Activated B cell treated with CpG ODN at 0.5 μM for 24 hours (primary cell): ENCODE results near the gene RTL5. TPM values are rescaled to one million over a fixed set of nuclear protein-coding genes. Genes with fewer than 3 reads are reported as not detected.

Source experiments
- ATAC-seq: fragments of 200-7000 bp; cut with Tn5 transposase; one replicate; pipeline ENCODE4 v1.10.0; 2021; ENCODE audit warnings: low read depth, mild to moderate bottlenecking, moderate library complexity
- CTCF ChIA-PET: fragments of 350-600 bp; sonication (Branson Sonifier 250); formaldehyde crosslinking; loops from one replicate; lab custom pipeline; 2021; ENCODE audit warnings: antibody characterized with exemption; lab: Charles Lee
- POLR2A ChIA-PET: fragments of 350-600 bp; sonication (Branson Sonifier 250); formaldehyde crosslinking; loops from one replicate; lab custom pipeline; 2021; ENCODE audit warnings: antibody characterized with exemption; lab: Charles Lee
- DNase-seq: peaks from one replicate; pipeline ENCODE4 v3.0.0; 2022
- H3K27ac Mint-ChIP-seq: one replicate; pipeline ENCODE4 v1.8.0; 2020; ENCODE audit warnings: mixed read lengths
- H3K27me3 Mint-ChIP-seq: one replicate; pipeline ENCODE4 v1.8.0; 2021; ENCODE audit warnings: mixed read lengths
- H3K36me3 Mint-ChIP-seq: one replicate; pipeline ENCODE4 v1.8.0; 2021; ENCODE audit warnings: low read depth, mixed read lengths
- H3K4me1 Mint-ChIP-seq: one replicate; pipeline ENCODE4 v1.8.0; 2021; ENCODE audit warnings: mixed read lengths
- H3K4me3 Mint-ChIP-seq: one replicate; pipeline ENCODE4 v1.8.0; 2020; ENCODE audit warnings: mild to moderate bottlenecking, mixed read lengths
- H3K9me3 Mint-ChIP-seq: one replicate; pipeline ENCODE4 v1.8.0; 2020; ENCODE audit warnings: mixed read lengths
- CTCF ChIP-seq: fragments of 200-600 bp; IDR thresholded peaks from one replicate; pipeline ENCODE4 v1.8.0; 2022; ENCODE audit warnings: antibody characterized with exemption, mild to moderate bottlenecking
- intact Hi-C: fragments of 100-400 bp; cut with micrococcal nuclease; formaldehyde crosslinking; loops from one replicate; pipeline ENCODE4 v1.15.1; 2024
- total RNA-seq: library from RNA; stranded (reverse); gene quantifications from 2 replicates; pipeline ENCODE4 v1.2.3, GENCODE V29; 2022

The RTL5 gene
- total RNA-seq, 1 donor from 2014 or later, result 2.9 TPM

GRCh38 chrX:72107841-72108595, 23.7 kb downstream of the RTL5 start:
- no peak for DNase-seq
- H3K27ac Mint-ChIP-seq, result no peak overlapping the region
- no peak for ATAC-seq
- H3K4me3 Mint-ChIP-seq, result no peak overlapping the region
- H3K9me3 Mint-ChIP-seq, result no peaks in the 10 kb centered on the region
- no peaks in the 10 kb centered on the region for H3K36me3 Mint-ChIP-seq
- H3K27me3 Mint-ChIP-seq, result peaks cover 3% of the 10 kb centered on the region
- ChIA-PET POLR2A (no interaction called here), CTCF (no interaction called here)
- H3K4me1 Mint-ChIP-seq, result peaks cover 19% of the 10 kb centered on the region
- no peak for TF ChIP-seq CTCF
- intact Hi-C loops, result no loop called here

GRCh38 chrX:72107320-72107719, 24.4 kb downstream of the RTL5 start:
- intact Hi-C loops, result no loop called here
- POLR2A ChIA-PET, result no interaction called here
- no peak overlapping the region for H3K4me3 Mint-ChIP-seq

GRCh38 chrX:72105436-72105835, 26.3 kb downstream of the RTL5 start:
- Mint-ChIP-seq H3K4me1 (peaks cover 38% of the 10 kb centered on the region), H3K27ac (no peak overlapping the region), H3K36me3 (no peaks in the 10 kb centered on the region), H3K9me3 (no peaks in the 10 kb centered on the region), H3K27me3 (peaks cover 3% of the 10 kb centered on the region), H3K4me3 (no peak overlapping the region)
- POLR2A ChIA-PET, result no interaction called here
- DNase-seq (no peak), ATAC-seq (no peak)
- CTCF ChIA-PET, result no interaction called here
- TF ChIP-seq CTCF, result no peak
- intact Hi-C loops, result no loop called here

More at GRCh38 chrX:72107320-72107719, 24.4 kb downstream of the RTL5 start:
- ATAC-seq (no peak), DNase-seq (no peak)
- peaks cover 20% of the 10 kb centered on the region for H3K4me1 Mint-ChIP-seq
- H3K36me3 Mint-ChIP-seq, result no peaks in the 10 kb centered on the region
- peaks cover 3% of the 10 kb centered on the region for H3K27me3 Mint-ChIP-seq
- TF ChIP-seq CTCF, result no peak
- H3K9me3 Mint-ChIP-seq, result no peaks in the 10 kb centered on the region
- CTCF ChIA-PET, result no interaction called here
- H3K27ac Mint-ChIP-seq, result peak overlapping the region; percentile 41

- DNase-seq, result no peak
- CTCF ChIA-PET, result no interaction called here
- ATAC-seq, result no peak
- POLR2A ChIA-PET, result no interaction called here
- H3K9me3 Mint-ChIP-seq, result no peaks in the 10 kb centered on the region
- TF ChIP-seq CTCF, result no peak
- H3K27me3 Mint-ChIP-seq, result peaks cover 2% of the 10 kb centered on the region
- no peaks in the 10 kb centered on the region for H3K36me3 Mint-ChIP-seq
- intact Hi-C loops, result no loop called here
- no peak overlapping the region for H3K27ac Mint-ChIP-seq
- peaks cover 47% of the 10 kb centered on the region for H3K4me1 Mint-ChIP-seq
- no peak overlapping the region for H3K4me3 Mint-ChIP-seq
These were observed 29.0 kb downstream of the RTL5 start for GRCh38 chrX:72102760-72103159.

GRCh38 chrX:72102126-72102525, 29.6 kb downstream of the RTL5 start:
- DNase-seq (no peak), ATAC-seq (no peak)
- peaks cover 53% of the 10 kb centered on the region for H3K4me1 Mint-ChIP-seq
- peaks cover 2% of the 10 kb centered on the region for H3K27me3 Mint-ChIP-seq
- no peaks in the 10 kb centered on the region for H3K9me3 Mint-ChIP-seq
- TF ChIP-seq CTCF, result no peak
- intact Hi-C loops, result no loop called here
- ChIA-PET POLR2A (no interaction called here), CTCF (no interaction called here)
- H3K36me3 Mint-ChIP-seq, result no peaks in the 10 kb centered on the region
- peak overlapping the region; percentile 18 for H3K27ac Mint-ChIP-seq
- H3K4me3 Mint-ChIP-seq, result no peak overlapping the region
